HG03064 (cell line): ENCODE data around the gene GGACT.

Source experiments
- ATAC-seq: cut with Tn5 transposase; IDR thresholded peaks from one replicate; pipeline ENCODE4 v1.9.1; 2021; ENCODE audit warnings: low read depth; ENCODE audit not compliant: unreplicated experiment

The GGACT gene

GRCh38 chr13:100560498-100561157 lies 28.0 kb downstream of the GGACT start:
- no peak for ATAC-seq

- no peak for ATAC-seq
Observed at GRCh38 chr13:100559886-100560285, 28.7 kb downstream of the GGACT start.

GRCh38 chr13:100552755-100553154 lies 35.8 kb downstream of the GGACT start:
- no peak for ATAC-seq

- no peak for ATAC-seq
Observed at GRCh38 chr13:100549316-100549715, 39.3 kb downstream of the GGACT start.

- ATAC-seq = no peak
Observed at GRCh38 chr13:100547791-100548201, 40.8 kb downstream of the GGACT start.

GRCh38 chr13:100546713-100547405 lies 41.7 kb downstream of the GGACT start:
- ATAC-seq = no peak

GRCh38 chr13:100545684-100546061 lies 42.9 kb downstream of the GGACT start:
- ATAC-seq = no peak

- ATAC-seq = no peak
Observed at GRCh38 chr13:100544866-100545683, 43.5 kb downstream of the GGACT start.

- no peak for ATAC-seq
Observed at GRCh38 chr13:100543872-100544602, 44.6 kb downstream of the GGACT start.

- ATAC-seq = peak; percentile 89
Observed at GRCh38 chr13:100542826-100543156, 45.8 kb downstream of the GGACT start.

- ATAC-seq = no peak
Observed at GRCh38 chr13:100541897-100542825, 46.4 kb downstream of the GGACT start.

- ATAC-seq = no peak
Observed at GRCh38 chr13:100540621-100541020, 48.0 kb downstream of the GGACT start.

- ATAC-seq = no peak
Observed at GRCh38 chr13:100537951-100538462, 50.6 kb downstream of the GGACT start.

GRCh38 chr13:100537486-100537885 lies 51.1 kb downstream of the GGACT start:
- no peak for ATAC-seq

GRCh38 chr13:100536643-100537180 lies 51.9 kb downstream of the GGACT start:
- ATAC-seq = no peak

GRCh38 chr13:100535426-100536135 lies 53.0 kb downstream of the GGACT start:
- no peak for ATAC-seq

GRCh38 chr13:100534911-100535310 lies 53.7 kb downstream of the GGACT start:
- ATAC-seq = no peak

GRCh38 chr13:100534147-100534843 lies 54.3 kb downstream of the GGACT start:
- no peak for ATAC-seq
